Aorta (tissue), 5 donors: ENCODE data around the gene RCOR2. TPM values are rescaled to one million over a fixed set of nuclear protein-coding genes. Genes with fewer than 3 reads are reported as not detected.
"Not testable (repeated sequence)": the region's sequence is repeated elsewhere in the genome, so short reads cannot be mapped to it uniquely, and the experiment has no call there.

Source experiments
- ATAC-seq: fragments of 200-7000 bp; cut with Tn5 transposase; one replicate; pipeline ENCODE4 v1.9.1; 2022; ENCODE audit warnings: moderate library complexity; ENCODE audit not compliant: low FRiP score
- DNase-seq, 2 donors: peaks; one replicate each; pipeline ENCODE4 v3.0.0-alpha.2; 2020
- H3K27ac ChIP-seq, 2 donors: one replicate each; pipeline ENCODE4 v1.5.1; 2013; ENCODE audit warnings: low read length in 2 of 2, mild to moderate bottlenecking in 2 of 2, moderate library complexity in 2 of 2, control low read depth in 1 of 2, inconsistent platforms in 1 of 2, low read depth in 1 of 2
- H3K27me3 ChIP-seq, 2 donors: one replicate each; pipeline ENCODE4 v1.6.1; 2013; ENCODE audit warnings: control low read depth in 1 of 2, low read length in 1 of 2, mild to moderate bottlenecking in 1 of 2, moderate library complexity in 1 of 2; ENCODE audit not compliant: insufficient read depth in 2 of 2, control insufficient read depth in 1 of 2
- H3K36me3 ChIP-seq, 2 donors: one replicate each; pipeline ENCODE4 v1.6.1; 2013; ENCODE audit warnings: control low read depth in 1 of 2, low read length in 1 of 2, mild to moderate bottlenecking in 1 of 2; ENCODE audit not compliant: insufficient read depth in 2 of 2, control insufficient read depth in 1 of 2
- H3K4me1 ChIP-seq, 2 donors: one replicate each; pipeline ENCODE4 v1.6.1; 2013; ENCODE audit warnings: low read length in 2 of 2, control low read depth in 1 of 2, mild to moderate bottlenecking in 1 of 2, moderate library complexity in 1 of 2; ENCODE audit not compliant: insufficient read depth in 2 of 2, control insufficient read depth in 1 of 2
- H3K4me3 ChIP-seq, 2 donors: one replicate each; pipeline ENCODE4 v1.5.1; 2013; ENCODE audit warnings: low read length in 2 of 2, control low read depth in 1 of 2, mild to moderate bottlenecking in 1 of 2
- H3K9me3 ChIP-seq: one replicate; pipeline ENCODE4 v1.6.1; 2013; ENCODE audit warnings: mild to moderate bottlenecking, low read length; ENCODE audit not compliant: control insufficient read depth
- WGBS, 2 donors: extraction: QIAGEN DNeasy Blood & Tissue Kit; methylation state at CpG; one replicate each; pipeline ENCODE4 v1.1.7; 2013; 5-methylcytosine and 5-hydroxymethylcytosine counted together
- intact Hi-C, 2 donors: fragments of 100-400 bp; cut with DNase I; formaldehyde crosslinking; loops; one replicate each; pipeline versions ENCODE4 v1.14.2 to v1.15.0; 2022
- polyA plus RNA-seq, 2 donors: library from polyadenylated mRNA; stranded (reverse); fragments of 200-250 nt; gene quantifications; one replicate each; pipeline ENCODE4 v1.2.3, GENCODE V29; 2013
- total RNA-seq, 2 donors: library from RNA; stranded (reverse); fragmentation: NEBNext Ultra II Directional; extraction: Animal tissue kit (Norgen Biotek cat#: 25700); gene quantifications; one replicate each; pipeline ENCODE4 v1.2.1, GENCODE V29; 2021
- donor health status: healthy with polysubstance abuse.
- donor health status: Bipolar disorder and iron deficiency.
- donor health status: DM: no; HTN: no; CAD: no.
- donor health status: DM: no; HTN: no; CAD: no.
- donor health status: DM: yes; HTN: yes; CAD: no.

RCOR2 gene
- total and polyA plus RNA-seq, 4 donors = 0.63 to 4.8 (median 1.4) TPM

- H3K4me3 ChIP-seq = no peak overlapping the region
- intact Hi-C loops = loop anchor here in 1 of 2 donors (5.0 kb wide), 2 partner anchors 35 to 45 kb away; partner anchors contain the start of genes MARK2 and RCOR2
- no peaks in the 10 kb centered on the region for H3K27me3 ChIP-seq
- WGBS, 2 donors = 2 to 4% methylated on average over 11 of the region's 11 CpGs
- H3K9me3 ChIP-seq = no peaks in the 10 kb centered on the region
- peak; percentile 93 for ATAC-seq
- H3K4me1 ChIP-seq = peaks cover 0 to 4% of the 10 kb centered on the region in 2 donors
- peak overlapping the region in 1 of 2 donors; percentile 82 for H3K27ac ChIP-seq
- peaks cover 0 to 4% of the 10 kb centered on the region in 2 donors for H3K36me3 ChIP-seq
- peak; percentile 81 to 91 for DNase-seq
These were observed 44.8 kb downstream of the RCOR2 start for GRCh38 chr11:63871962-63872799.

GRCh38 chr11:63870351-63871140 lies 46.4 kb downstream of the RCOR2 start:
- Histone ChIP-seq H3K27ac (peak overlapping the region in 1 of 2 donors; percentile 1), H3K27me3 (no peaks in the 10 kb centered on the region), H3K9me3 (no peaks in the 10 kb centered on the region), H3K4me3 (no peak overlapping the region), H3K36me3 (peaks cover 0 to 2% of the 10 kb centered on the region in 2 donors), H3K4me1 (peaks cover 0 to 4% of the 10 kb centered on the region in 2 donors)
- intact Hi-C loops = loop anchor here in 1 of 2 donors (5.0 kb wide), 2 partner anchors 33 to 47 kb away; partner anchors contain the start of genes MARK2 and RCOR2
- WGBS, 2 donors = 37% methylated on average over 14 of the region's 14 CpGs
- DNase-seq (peak in 1 of 2 donors; percentile 39), ATAC-seq (no peak)

GRCh38 chr11:63869683-63870082 lies 47.3 kb downstream of the RCOR2 start:
- Histone ChIP-seq H3K27me3 (no peaks in the 10 kb centered on the region), H3K9me3 (no peaks in the 10 kb centered on the region), H3K4me3 (no peak overlapping the region), H3K36me3 (peaks cover 0 to 2% of the 10 kb centered on the region in 2 donors), H3K27ac (no peak overlapping the region), H3K4me1 (peaks cover 0 to 3% of the 10 kb centered on the region in 2 donors)
- DNase-seq (peak in 1 of 2 donors; percentile 49), ATAC-seq (no peak)
- WGBS, 2 donors = 82 to 85% methylated on average over 8 of the region's 8 CpGs
- intact Hi-C loops = loop anchor here in 1 of 2 donors (5.0 kb wide), 2 partner anchors 32 to 48 kb away; partner anchors contain the start of genes MARK2 and RCOR2

GRCh38 chr11:63869171-63869591 lies 47.8 kb downstream of the RCOR2 start:
- Histone ChIP-seq H3K27ac (no peak overlapping the region), H3K4me3 (no peak overlapping the region), H3K9me3 (no peaks in the 10 kb centered on the region), H3K4me1 (no peaks in the 10 kb centered on the region), H3K27me3 (no peaks in the 10 kb centered on the region), H3K36me3 (no peaks in the 10 kb centered on the region)
- ATAC-seq = no peak
- WGBS, 2 donors = 85 to 89% methylated on average over 7 of the region's 7 CpGs
- intact Hi-C loops = no loop called here
- DNase-seq = peak in 1 of 2 donors; percentile 35

GRCh38 chr11:63868399-63869064 lies 48.4 kb downstream of the RCOR2 start:
- Histone ChIP-seq H3K27me3 (no peaks in the 10 kb centered on the region), H3K4me3 (no peak overlapping the region), H3K36me3 (no peaks in the 10 kb centered on the region), H3K27ac (no peak overlapping the region), H3K9me3 (no peaks in the 10 kb centered on the region), H3K4me1 (no peaks in the 10 kb centered on the region)
- WGBS, 2 donors = 31 to 42% methylated on average over 9 of the region's 9 CpGs
- intact Hi-C loops = no loop called here
- DNase-seq = peak in 1 of 2 donors; percentile 20
- ATAC-seq = no peak

GRCh38 chr11:63867511-63867910 lies 49.5 kb downstream of the RCOR2 start:
- Histone ChIP-seq H3K4me1 (no peaks in the 10 kb centered on the region), H3K27me3 (no peaks in the 10 kb centered on the region), H3K4me3 (no peak overlapping the region), H3K36me3 (no peaks in the 10 kb centered on the region), H3K9me3 (no peaks in the 10 kb centered on the region), H3K27ac (no peak overlapping the region)
- 95 to 97% methylated on average over 4 of the region's 4 CpGs for WGBS, 2 donors
- intact Hi-C loops = no loop called here
- no peak for ATAC-seq
- DNase-seq = peak in 1 of 2 donors; percentile 23

GRCh38 chr11:63866211-63866610 lies 50.8 kb downstream of the RCOR2 start:
- intact Hi-C loops = no loop called here
- 49 to 58% methylated on average over 4 of the region's 4 CpGs for WGBS, 2 donors
- Histone ChIP-seq H3K36me3 (no peaks in the 10 kb centered on the region), H3K27me3 (no peaks in the 10 kb centered on the region), H3K27ac (no peak overlapping the region), H3K4me3 (no peak overlapping the region), H3K4me1 (no peaks in the 10 kb centered on the region), H3K9me3 (no peaks in the 10 kb centered on the region)
- DNase-seq = peak; percentile 67 to 76
- ATAC-seq = no peak

- H3K4me1 ChIP-seq, H3K4me3 ChIP-seq, intact Hi-C loops, H3K27ac ChIP-seq, H3K36me3 ChIP-seq, H3K27me3 ChIP-seq, ATAC-seq, H3K9me3 ChIP-seq: not testable (repeated sequence)
- 95 to 99% methylated on average over 6 of the region's 6 CpGs for WGBS, 2 donors
- peak in 1 of 2 donors; percentile 38 for DNase-seq
These were observed 53.3 kb downstream of the RCOR2 start for GRCh38 chr11:63863620-63864019.
